ENCODE results near the gene DISC1.

Gene DISC1

GRCh38 chr1:231808116-231808515 lies 181.5 kb downstream of the DISC1 start:
- no peak for ATAC-seq (ENCODE audit: low read depth)
- Histone ChIP-seq H3K9me3 (ENCODE audit: severe bottlenecking) (no peaks in the 10 kb centered on the region), H3K4me3 (ENCODE audit: severe bottlenecking) (no peak overlapping the region), H3K27me3 (ENCODE audit: insufficient read depth, poor library complexity, severe bottlenecking) (no peaks in the 10 kb centered on the region), H3K27ac (ENCODE audit: poor library complexity, severe bottlenecking) (no peak overlapping the region), H3K36me3 (ENCODE audit: low read depth) (no peaks in the 10 kb centered on the region), H3K4me1 (ENCODE audit: insufficient read depth, poor library complexity, severe bottlenecking) (peaks cover 5% of the 10 kb centered on the region)
- no peak for TF ChIP-seq CTCF (IDR thresholded peaks at IDR 0.05; ENCODE audit: poor library complexity, severe bottlenecking)
- DNase-seq (ENCODE audit: low spot score) = no peak

DNA sequence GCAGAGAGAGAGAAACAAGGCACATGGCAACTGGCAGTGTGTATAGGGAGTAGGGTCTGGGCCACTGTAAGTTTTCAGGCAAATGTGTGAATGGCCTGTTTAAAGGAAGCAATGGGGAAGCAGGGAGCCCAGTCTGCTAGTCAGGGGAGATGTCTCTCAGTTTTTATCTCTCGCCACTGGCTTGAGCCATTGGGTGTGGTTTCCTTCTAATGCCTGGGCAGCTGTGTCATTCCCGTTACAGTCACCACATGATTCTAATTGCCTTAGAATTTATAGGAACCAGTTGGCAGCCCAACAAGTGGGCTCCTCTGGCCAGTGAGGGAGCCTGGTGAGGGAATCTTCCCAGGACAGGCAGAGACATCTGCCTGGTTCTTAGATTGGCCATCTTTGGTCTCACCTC lies 182.4 kb downstream of the DISC1 start:
- Histone ChIP-seq H3K9me3 (ENCODE audit: severe bottlenecking) (no peaks in the 10 kb centered on the region), H3K4me3 (ENCODE audit: severe bottlenecking) (no peak overlapping the region), H3K27me3 (ENCODE audit: insufficient read depth, poor library complexity, severe bottlenecking) (no peaks in the 10 kb centered on the region), H3K4me1 (ENCODE audit: insufficient read depth, poor library complexity, severe bottlenecking) (peaks cover 5% of the 10 kb centered on the region), H3K36me3 (ENCODE audit: low read depth) (no peaks in the 10 kb centered on the region), H3K27ac (ENCODE audit: poor library complexity, severe bottlenecking) (no peak overlapping the region)
- ATAC-seq (ENCODE audit: low read depth) (peak; percentile 58; the same call in 1 of the 3 replicates), DNase-seq (ENCODE audit: low spot score) (no peak)
- no peak for TF ChIP-seq CTCF (IDR thresholded peaks at IDR 0.05; ENCODE audit: poor library complexity, severe bottlenecking)

DNA sequence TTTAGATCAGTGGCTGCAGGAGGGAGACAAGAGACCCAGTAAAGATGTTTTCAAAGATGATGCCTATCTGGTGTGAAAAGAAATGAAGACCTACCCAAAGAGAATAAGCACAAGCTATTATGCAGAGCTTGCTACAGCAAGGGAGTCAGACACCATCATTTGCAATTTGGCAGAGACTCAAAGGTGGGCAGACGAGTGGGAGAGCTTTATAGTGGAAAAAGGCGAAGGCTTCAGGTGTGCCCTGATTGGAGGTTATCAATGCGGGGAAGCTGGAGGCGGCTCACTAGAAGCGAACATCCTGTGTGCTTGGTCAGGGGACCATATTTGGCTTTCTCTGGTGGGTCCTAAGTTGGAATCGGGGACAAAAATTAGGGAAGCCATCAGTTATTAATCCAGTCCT lies 183.8 kb downstream of the DISC1 start:
- no peaks in the 10 kb centered on the region for H3K9me3 ChIP-seq (ENCODE audit: severe bottlenecking)
- no peak overlapping the region for H3K27ac ChIP-seq (ENCODE audit: poor library complexity, severe bottlenecking)
- DNase-seq (ENCODE audit: low spot score) (no peak), ATAC-seq (ENCODE audit: low read depth) (no peak)
- no peaks in the 10 kb centered on the region for H3K36me3 ChIP-seq (ENCODE audit: low read depth)
- no peaks in the 10 kb centered on the region for H3K27me3 ChIP-seq (ENCODE audit: insufficient read depth, poor library complexity, severe bottlenecking)
- H3K4me3 ChIP-seq (ENCODE audit: severe bottlenecking) = no peak overlapping the region
- no peak for TF ChIP-seq CTCF (IDR thresholded peaks at IDR 0.05; ENCODE audit: poor library complexity, severe bottlenecking)
- peaks cover 5% of the 10 kb centered on the region for H3K4me1 ChIP-seq (ENCODE audit: insufficient read depth, poor library complexity, severe bottlenecking)

DNA sequence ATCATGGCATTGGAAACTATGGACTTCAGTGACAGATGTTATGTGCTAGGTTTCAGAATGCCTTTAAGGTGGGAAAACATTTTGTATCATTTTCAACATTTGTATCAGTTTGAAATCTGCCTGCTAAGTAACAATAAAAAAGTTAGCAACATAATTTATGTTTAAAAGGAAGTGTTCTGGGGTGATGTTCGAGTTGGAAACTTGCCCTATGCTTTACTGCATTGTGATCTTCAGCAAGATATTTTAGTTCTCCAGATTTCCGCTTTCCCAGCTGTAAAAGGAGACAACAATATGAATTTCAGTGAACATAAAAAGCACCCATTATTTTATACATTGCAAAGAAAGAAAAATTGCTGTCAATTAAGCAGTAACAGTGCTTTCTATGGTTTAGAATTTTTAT lies 187.4 kb downstream of the DISC1 start:
- Histone ChIP-seq H3K36me3 (ENCODE audit: low read depth) (no peaks in the 10 kb centered on the region), H3K4me1 (ENCODE audit: insufficient read depth, poor library complexity, severe bottlenecking) (peaks cover 2% of the 10 kb centered on the region), H3K27ac (ENCODE audit: poor library complexity, severe bottlenecking) (no peak overlapping the region), H3K27me3 (ENCODE audit: insufficient read depth, poor library complexity, severe bottlenecking) (no peaks in the 10 kb centered on the region), H3K9me3 (ENCODE audit: severe bottlenecking) (no peaks in the 10 kb centered on the region), H3K4me3 (ENCODE audit: severe bottlenecking) (no peak overlapping the region)
- ATAC-seq (ENCODE audit: low read depth) = no peak
- TF ChIP-seq CTCF (IDR thresholded peaks at IDR 0.05; ENCODE audit: poor library complexity, severe bottlenecking) = no peak
- no peak for DNase-seq (ENCODE audit: low spot score)

DNA sequence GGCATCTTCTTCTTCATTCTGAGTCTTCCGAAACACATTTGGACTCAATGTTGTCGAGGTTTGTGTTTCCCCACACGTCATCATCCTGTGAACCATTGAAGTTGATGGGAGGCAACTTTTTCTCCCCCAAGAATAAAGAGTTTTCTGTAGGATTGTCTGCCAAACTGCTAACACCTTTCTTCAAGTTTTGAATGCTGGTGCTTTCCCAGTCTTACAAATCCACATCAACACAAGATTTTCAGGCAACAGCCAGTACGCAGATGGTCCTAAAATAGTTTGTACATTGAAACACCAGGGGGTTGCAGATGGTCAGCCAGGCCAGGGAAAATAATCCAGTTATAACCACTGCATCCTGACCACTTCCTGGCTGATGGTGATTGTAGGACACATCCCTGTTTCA lies 187.9 kb downstream of the DISC1 start:
- Histone ChIP-seq H3K4me1 (ENCODE audit: insufficient read depth, poor library complexity, severe bottlenecking) (no peaks in the 10 kb centered on the region), H3K27ac (ENCODE audit: poor library complexity, severe bottlenecking) (no peak overlapping the region), H3K4me3 (ENCODE audit: severe bottlenecking) (no peak overlapping the region), H3K9me3 (ENCODE audit: severe bottlenecking) (no peaks in the 10 kb centered on the region), H3K36me3 (ENCODE audit: low read depth) (no peaks in the 10 kb centered on the region), H3K27me3 (ENCODE audit: insufficient read depth, poor library complexity, severe bottlenecking) (no peaks in the 10 kb centered on the region)
- no peak for TF ChIP-seq CTCF (IDR thresholded peaks at IDR 0.05; ENCODE audit: poor library complexity, severe bottlenecking)
- no peak for DNase-seq (ENCODE audit: low spot score)
- no peak for ATAC-seq (ENCODE audit: low read depth)

Measured in RWPE2 (cell line).